Spinal cord (tissue), 10 donors: ENCODE results near the gene KRT80. TPM values are rescaled to one million over a fixed set of nuclear protein-coding genes. Genes with fewer than 3 reads are reported as not detected.

ENCODE experiments used
- DNase-seq, 6 donors: peaks; one replicate each; pipeline versions ENCODE4 v3.0.0 to v3.0.0-alpha.2; 2013 to 2015; ENCODE audit warnings: low spot score in 6 of 6, low read depth in 4 of 6
- H3K27ac ChIP-seq: one replicate; pipeline ENCODE4 v1.5.1; 2013; ENCODE audit warnings: low read depth, low read length, control low read depth
- H3K27me3 ChIP-seq: one replicate; pipeline ENCODE4 v1.6.1; 2013; ENCODE audit warnings: low read length; ENCODE audit not compliant: control insufficient read depth, insufficient read depth
- H3K36me3 ChIP-seq: one replicate; pipeline ENCODE4 v1.6.1; 2013; ENCODE audit warnings: low read length; ENCODE audit not compliant: control insufficient read depth, insufficient read depth
- H3K4me1 ChIP-seq: one replicate; pipeline ENCODE4 v1.6.1; 2013; ENCODE audit warnings: low read length; ENCODE audit not compliant: control insufficient read depth, insufficient read depth
- H3K4me3 ChIP-seq: one replicate; pipeline ENCODE4 v1.5.1; 2013; ENCODE audit warnings: low read depth, low read length, control low read depth
- H3K9me3 ChIP-seq: one replicate; pipeline ENCODE4 v1.6.1; 2013; ENCODE audit warnings: low read length; ENCODE audit not compliant: control insufficient read depth, insufficient read depth
- WGBS: methylation state at CpG from one replicate; pipeline ENCODE4 v1.1.5; 2013; ENCODE audit warnings: missing lambda C conversion rate; ENCODE audit not compliant: insufficient coverage; 5-methylcytosine and 5-hydroxymethylcytosine counted together
- polyA plus RNA-seq, 2 donors: library from polyadenylated mRNA; unstranded; fragments of 120-200 nt; gene quantifications; one replicate each; pipeline ENCODE4 v1.2.1, GENCODE V29; 2013; ENCODE audit not compliant: insufficient read length in 2 of 2
- total RNA-seq, 2 donors: library from RNA; depleted of rRNA in 1 of 2; stranded (reverse); fragments of 120-200 nt in 1 of 2; fragments of >200 nt in 1 of 2; gene quantifications; one replicate each; pipeline versions ENCODE4 v1.2.3 to v1.2.4, GENCODE V29; 2013 to 2014
- donor health status: healthy.

KRT80 gene
- total and polyA plus RNA-seq, 4 donors, result 0.12 TPM; not detected in 3

DNA sequence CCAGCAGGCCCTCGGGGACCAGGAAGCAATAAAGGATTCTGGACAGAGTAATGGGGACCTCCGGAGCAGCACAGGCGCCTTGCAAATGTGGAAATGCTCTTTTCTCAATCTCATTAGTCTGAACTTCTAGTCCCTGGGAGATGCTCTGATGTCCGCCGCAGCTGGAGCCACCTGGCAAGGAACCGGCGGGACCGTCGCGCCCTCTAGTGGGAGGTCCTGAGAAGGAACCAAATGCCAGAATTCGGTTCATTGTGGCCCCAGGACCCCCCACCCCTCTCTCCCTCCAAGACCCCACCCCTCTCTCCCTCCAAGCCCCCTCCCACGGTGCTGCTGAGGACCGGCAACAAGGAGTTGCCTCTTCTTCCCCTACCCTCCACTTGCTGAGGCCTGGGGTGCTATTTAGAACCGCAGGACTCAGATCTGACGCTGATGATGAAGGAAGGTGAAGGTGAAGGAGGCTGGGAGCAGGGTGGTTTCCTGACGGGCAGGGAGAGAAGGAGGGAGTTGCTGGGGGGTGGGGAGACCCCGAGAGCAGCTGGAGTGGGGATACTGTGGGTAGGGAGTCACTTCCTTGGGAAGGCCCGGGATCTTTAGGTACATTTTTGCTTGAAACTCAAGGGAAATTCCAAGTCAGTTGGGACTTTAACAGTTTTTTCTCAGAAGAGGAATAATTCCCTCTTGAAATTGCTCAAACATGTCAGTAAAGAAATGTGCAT, 69.8 kb downstream of the KRT80 start:
- Histone ChIP-seq H3K4me3 (no peak overlapping the region), H3K36me3 (no peaks in the 10 kb centered on the region), H3K27me3 (no peaks in the 10 kb centered on the region), H3K4me1 (peaks cover 16% of the 10 kb centered on the region), H3K9me3 (no peaks in the 10 kb centered on the region), H3K27ac (no peak overlapping the region)
- 9% methylated on average over 15 of the region's 18 CpGs for WGBS
- DNase-seq, result peak in 2 of 6 donors; percentile 54 to 73

- no peaks in the 10 kb centered on the region for H3K9me3 ChIP-seq
- 71% methylated on average over 13 of the region's 19 CpGs for WGBS
- H3K4me1 ChIP-seq, result peaks cover 11% of the 10 kb centered on the region
- H3K27ac ChIP-seq, result no peak overlapping the region
- no peak for DNase-seq
- no peaks in the 10 kb centered on the region for H3K36me3 ChIP-seq
- H3K4me3 ChIP-seq, result no peak overlapping the region
- H3K27me3 ChIP-seq, result no peaks in the 10 kb centered on the region
Measured at GRCh38 chr12:52120951-52121823, 70.6 kb downstream of the KRT80 start.

- Histone ChIP-seq H3K9me3 (no peaks in the 10 kb centered on the region), H3K27ac (no peak overlapping the region), H3K27me3 (no peaks in the 10 kb centered on the region), H3K4me3 (no peak overlapping the region), H3K4me1 (peaks cover 6% of the 10 kb centered on the region), H3K36me3 (no peaks in the 10 kb centered on the region)
- 42% methylated on average over 17 of the region's 23 CpGs for WGBS
- DNase-seq, result no peak
Measured at GRCh38 chr12:52119398-52120254, 72.2 kb downstream of the KRT80 start.

Other genes starting within 250 kb of the KRT80 start
- gene ACVR1B, start 240.3 kb downstream of the KRT80 start, total RNA-seq, result 10 to 100 TPM; 16.1 to 26.0 TPM
- 10 to 100 TPM; 49.7 to 50.5 TPM for gene ACVR1B, start 240.3 kb downstream of the KRT80 start, polyA plus RNA-seq
- 10 to 100 TPM in 1 of 2 donors, 1 to 10 TPM in 1; 6.6 to 27.1 TPM for gene TAMALIN, start 185.1 kb downstream of the KRT80 start, total RNA-seq
- gene TAMALIN, start 185.1 kb downstream of the KRT80 start, polyA plus RNA-seq, result 10 to 100 TPM; 12.8 to 21.5 TPM
- gene NR4A1, start 140.6 kb downstream of the KRT80 start, total RNA-seq, result 10 to 100 TPM; 24.5 to 55.6 TPM
- 10 to 100 TPM; 21.2 to 96.6 TPM for gene NR4A1, start 140.6 kb downstream of the KRT80 start, polyA plus RNA-seq
- gene ATG101, start 122.0 kb downstream of the KRT80 start, total RNA-seq, result 10 to 100 TPM; 19.7 to 35.8 TPM
- 10 to 100 TPM; 31.6 to 37.8 TPM for gene ATG101, start 122.0 kb downstream of the KRT80 start, polyA plus RNA-seq
- gene SMIM41, start 112.3 kb downstream of the KRT80 start, total RNA-seq, result under 1 TPM; 0.33 to 0.59 TPM
- under 1 TPM; 0.23 to 0.79 TPM for gene SMIM41, start 112.3 kb downstream of the KRT80 start, polyA plus RNA-seq
- gene KRT7, start 41.2 kb upstream of the KRT80 start, total RNA-seq, result under 1 TPM in 1 of 2 donors, not detected in 1; 0.33 TPM
- gene KRT7, start 41.2 kb upstream of the KRT80 start, polyA plus RNA-seq, result 1 to 10 TPM in 1 of 2 donors, under 1 TPM in 1; 0.63 to 1.2 TPM
- under 1 TPM; 0.10 to 0.11 TPM for gene KRT86, start 82.6 kb upstream of the KRT80 start, total RNA-seq
- gene KRT86, start 82.6 kb upstream of the KRT80 start, polyA plus RNA-seq, result under 1 TPM; 0.65 to 0.73 TPM
- under 1 TPM in 1 of 2 donors, not detected in 1; 0.17 TPM for gene KRT81, start 99.5 kb upstream of the KRT80 start, total RNA-seq
- gene KRT81, start 99.5 kb upstream of the KRT80 start, polyA plus RNA-seq, result under 1 TPM; 0.15 to 0.55 TPM
- gene KRT83, start 129.4 kb upstream of the KRT80 start, total RNA-seq, result not detected
- not detected for gene KRT83, start 129.4 kb upstream of the KRT80 start, polyA plus RNA-seq
- gene KRT85, start 175.5 kb upstream of the KRT80 start, total RNA-seq, result not detected
- gene KRT85, start 175.5 kb upstream of the KRT80 start, polyA plus RNA-seq, result not detected
- not detected for gene KRT84, start 193.6 kb upstream of the KRT80 start, total RNA-seq
- gene KRT84, start 193.6 kb upstream of the KRT80 start, polyA plus RNA-seq, result not detected
- not detected for gene KRT82, start 214.3 kb upstream of the KRT80 start, total RNA-seq
- gene KRT82, start 214.3 kb upstream of the KRT80 start, polyA plus RNA-seq, result not detected
- gene KRT75, start 242.4 kb upstream of the KRT80 start, total RNA-seq, result under 1 TPM in 1 of 2 donors, not detected in 1; 0.06 TPM
- under 1 TPM in 1 of 2 donors, not detected in 1; 0.12 TPM for gene KRT75, start 242.4 kb upstream of the KRT80 start, polyA plus RNA-seq